ENCODE results near the gene ARL6.
"Not testable (repeated sequence)": the region's sequence is repeated elsewhere in the genome, so short reads cannot be mapped to it uniquely, and the experiment has no call there.

Gene ARL6

GRCh38 chr3:97821287-97821773 lies 56.8 kb downstream of the ARL6 start:
- in situ Hi-C loops (cut with MboI; ENCODE audit: low sequenced_read_pairs), result no loop called here

- in situ Hi-C loops (cut with MboI; ENCODE audit: low sequenced_read_pairs), result no loop called here
These were observed 57.3 kb downstream of the ARL6 start, which contains the start of gene CRYBG3 for GRCh38 chr3:97821774-97822358. TSS of gene CRYBG3 (plus strand) at chr3:97822011. CDS start at chr3:97822207, 196 bp downstream.

- in situ Hi-C loops (cut with MboI; ENCODE audit: low sequenced_read_pairs), result no loop called here
These were observed 57.8 kb downstream of the ARL6 start for GRCh38 chr3:97822359-97822775.

DNA sequence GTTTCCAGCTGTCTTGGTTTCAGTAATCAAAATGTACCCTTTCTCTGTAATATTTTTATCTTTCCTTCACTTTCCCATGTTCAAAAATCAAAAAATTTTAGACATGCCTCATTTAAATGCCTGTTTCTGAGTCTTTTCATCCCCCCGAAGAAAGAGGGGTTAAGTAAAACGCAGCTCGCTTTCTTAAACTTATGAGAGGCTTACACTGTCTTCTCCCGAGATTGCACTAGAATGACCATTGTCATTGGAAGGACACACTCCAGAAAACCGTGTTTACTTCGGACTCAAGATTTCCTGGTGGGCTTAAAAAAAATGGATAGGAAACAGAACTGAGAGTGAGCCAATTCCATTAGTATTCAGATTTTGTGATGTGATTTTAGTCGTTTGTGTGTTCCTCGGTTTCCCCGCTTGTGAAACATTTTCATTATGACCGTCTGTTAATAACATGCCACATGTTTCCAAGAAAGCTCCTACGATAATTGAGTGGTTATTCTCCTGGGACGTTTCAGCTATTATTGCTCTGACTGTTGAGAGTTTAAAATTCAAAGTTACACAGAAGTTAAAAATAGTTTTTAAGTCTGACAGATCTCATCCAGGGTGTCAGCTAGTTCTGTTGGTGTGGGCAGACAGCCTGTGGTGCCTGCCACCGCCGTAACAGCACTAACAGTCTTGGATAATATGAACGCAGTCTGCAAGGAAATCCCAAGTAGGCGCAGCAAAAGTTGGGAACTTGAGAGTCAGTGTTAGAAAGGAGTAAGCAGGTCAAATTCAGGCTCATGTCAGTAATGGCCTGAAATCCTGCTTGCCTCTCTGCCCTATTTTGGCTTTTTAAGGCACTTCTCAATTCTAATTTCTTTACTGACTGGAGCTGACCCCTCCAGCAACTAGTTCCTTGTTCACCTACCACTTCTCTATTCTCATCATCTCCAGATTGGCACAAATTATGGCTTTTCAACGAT lies 58.8 kb downstream of the ARL6 start:
- in situ Hi-C loops (cut with MboI; ENCODE audit: low sequenced_read_pairs), result no loop called here

DNA sequence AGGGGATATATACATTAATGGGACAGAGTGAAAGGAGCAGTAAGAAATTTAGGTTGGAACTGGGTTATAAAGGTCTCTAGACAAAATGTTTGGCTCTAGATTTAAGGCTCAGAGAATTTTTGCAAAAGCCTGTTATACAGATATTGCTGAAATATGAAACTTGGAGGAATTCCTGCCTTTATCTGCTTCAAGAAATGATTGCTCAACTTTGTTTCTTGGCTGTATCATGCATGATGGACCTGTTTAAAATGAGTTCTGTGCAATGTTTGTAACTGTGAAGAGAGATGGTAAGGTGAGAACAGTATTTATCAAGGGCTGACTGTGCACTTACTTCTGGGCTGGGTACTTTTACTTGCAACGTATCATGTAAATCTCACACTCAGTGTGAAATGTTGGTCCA lies 60.5 kb downstream of the ARL6 start:
- in situ Hi-C loops (cut with MboI; ENCODE audit: low sequenced_read_pairs), result no loop called here

DNA sequence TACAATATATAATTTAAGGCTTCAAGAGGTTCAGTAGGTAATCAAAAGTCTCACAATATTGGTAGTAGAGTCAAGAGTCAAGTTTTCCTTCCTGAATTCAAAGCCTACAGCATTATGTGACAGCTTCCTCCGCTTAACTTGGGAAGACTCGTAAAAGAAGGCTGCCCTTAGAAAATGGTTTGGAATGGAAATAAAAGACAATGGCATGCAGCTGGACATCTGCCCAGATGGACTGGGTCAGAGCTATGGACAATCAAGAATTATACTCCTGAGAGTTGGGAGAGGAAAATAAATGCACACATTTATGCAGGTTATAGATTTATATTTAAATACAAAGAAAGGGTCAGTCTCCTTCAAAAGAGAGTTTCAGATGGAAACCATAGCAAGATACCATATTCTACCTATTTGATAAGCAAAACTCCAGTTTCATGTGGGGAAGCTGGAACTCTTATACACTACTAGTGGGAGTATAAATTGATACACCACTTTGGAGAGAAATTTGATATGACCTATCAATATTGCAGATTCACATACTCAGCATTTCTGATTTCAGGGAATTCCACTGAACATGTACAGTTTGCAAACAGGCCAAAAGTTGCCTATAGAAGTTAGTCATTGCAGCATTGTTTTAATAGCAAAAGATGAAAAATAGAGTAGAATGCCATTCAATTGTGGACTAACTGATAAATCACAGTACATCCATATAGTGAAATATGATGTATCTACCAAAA lies 63.3 kb downstream of the ARL6 start:
- in situ Hi-C loops (cut with MboI; ENCODE audit: low sequenced_read_pairs), result no loop called here

DNA sequence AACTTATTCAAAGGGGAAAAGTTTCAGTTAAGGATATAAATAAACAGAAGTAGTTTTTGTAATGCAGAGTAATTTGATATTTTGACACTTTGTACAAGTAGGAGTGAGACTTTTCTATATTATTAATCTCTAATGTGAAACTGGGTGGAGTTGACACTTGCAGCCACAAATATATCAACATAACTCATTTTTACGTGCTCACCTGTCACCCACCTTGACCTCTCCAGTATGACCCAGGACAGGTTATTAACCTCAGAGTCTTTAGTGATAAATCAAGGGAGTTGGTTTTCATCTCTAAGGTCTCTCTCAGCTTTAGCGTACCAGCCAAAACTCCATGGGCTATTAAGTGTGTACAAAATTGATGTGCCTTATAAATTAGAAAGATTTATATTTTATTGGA lies 64.6 kb downstream of the ARL6 start:
- in situ Hi-C loops (cut with MboI; ENCODE audit: low sequenced_read_pairs), result no loop called here

GRCh38 chr3:97830638-97831037 lies 66.1 kb downstream of the ARL6 start:
- in situ Hi-C loops (cut with MboI; ENCODE audit: low sequenced_read_pairs), result no loop called here

- in situ Hi-C loops (cut with MboI; ENCODE audit: low sequenced_read_pairs), result no loop called here
These were observed 66.6 kb downstream of the ARL6 start for GRCh38 chr3:97831140-97831539.

GRCh38 chr3:97833184-97833583 lies 68.6 kb downstream of the ARL6 start:
- in situ Hi-C loops (cut with MboI; ENCODE audit: low sequenced_read_pairs), result not testable (repeated sequence)

DNA sequence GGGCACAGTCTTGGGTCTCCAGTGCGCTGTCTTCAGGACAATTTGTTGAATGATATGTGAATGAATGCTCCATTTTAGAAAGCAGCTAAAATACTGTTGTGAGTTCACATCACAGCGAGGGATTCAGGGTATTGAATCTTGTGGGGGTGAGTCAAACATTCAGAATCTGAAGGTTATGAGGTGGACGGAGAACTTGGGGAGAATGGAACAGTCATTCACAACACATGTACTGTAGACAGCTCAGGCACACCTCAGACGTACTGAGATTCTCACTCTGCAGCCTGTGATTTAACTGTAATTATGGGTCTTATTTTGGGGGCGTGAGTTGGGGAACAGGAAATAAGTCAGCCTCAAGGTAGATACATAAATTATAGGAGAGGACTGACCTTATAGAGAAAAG lies 71.2 kb downstream of the ARL6 start:
- in situ Hi-C loops (cut with MboI; ENCODE audit: low sequenced_read_pairs), result no loop called here

DNA sequence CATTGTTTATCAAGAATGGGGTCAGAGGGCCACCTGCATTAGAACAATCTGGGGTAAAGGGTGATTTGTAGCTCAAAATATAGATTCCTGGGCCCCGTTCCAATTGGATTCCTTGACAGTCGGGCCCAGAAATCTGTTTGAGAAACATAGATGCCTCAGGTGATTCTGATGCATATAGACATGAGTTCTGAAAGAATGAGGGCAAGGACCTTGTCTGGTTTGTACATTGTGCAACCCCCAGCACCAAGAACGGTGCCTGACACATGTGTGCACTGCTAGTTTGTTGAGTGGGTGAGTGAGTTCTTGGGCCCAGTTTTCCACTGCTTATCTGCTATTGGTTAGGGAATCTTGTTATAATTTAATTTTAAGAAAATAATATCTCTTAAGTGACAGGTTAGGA lies 73.8 kb downstream of the ARL6 start:
- in situ Hi-C loops (cut with MboI; ENCODE audit: low sequenced_read_pairs), result no loop called here

DNA sequence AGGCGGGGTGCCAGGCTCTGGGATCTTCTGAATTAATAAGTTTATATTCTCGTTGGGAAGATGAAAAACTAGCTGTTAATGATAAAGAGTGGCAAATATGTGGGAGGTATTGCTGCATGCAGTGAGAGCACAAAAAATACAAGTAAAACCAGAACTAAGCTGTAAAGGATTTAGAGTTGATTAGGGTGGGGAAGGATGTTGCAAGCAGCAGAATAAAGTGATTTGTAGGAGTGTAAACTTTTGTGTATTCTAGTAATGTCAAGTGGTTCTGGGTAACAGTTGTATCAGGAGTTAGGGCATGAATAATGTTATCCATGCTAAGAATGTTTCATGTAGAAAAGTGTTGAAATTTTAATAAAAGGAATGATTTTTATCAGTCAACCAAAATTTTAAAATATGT lies 75.4 kb downstream of the ARL6 start:
- in situ Hi-C loops (cut with MboI; ENCODE audit: low sequenced_read_pairs), result no loop called here

DNA sequence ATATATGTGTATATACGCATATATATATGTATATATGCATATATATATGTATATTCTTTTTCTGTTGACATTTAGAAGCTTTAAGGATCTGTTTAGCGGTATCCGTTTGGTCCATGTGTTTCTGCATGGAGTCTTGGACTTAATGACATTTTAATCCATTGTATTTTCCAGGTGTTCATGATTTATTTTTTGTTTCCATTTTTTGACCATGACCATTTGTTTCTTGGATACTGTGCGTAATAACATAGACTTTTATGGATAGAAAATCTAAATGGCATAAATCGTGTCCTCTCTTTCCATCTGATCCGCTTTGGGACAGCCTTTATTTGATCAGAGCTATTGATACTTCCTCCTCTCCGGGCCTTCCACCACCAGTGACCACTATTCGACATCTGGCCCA lies 76.7 kb downstream of the ARL6 start:
- in situ Hi-C loops (cut with MboI; ENCODE audit: low sequenced_read_pairs), result no loop called here

DNA sequence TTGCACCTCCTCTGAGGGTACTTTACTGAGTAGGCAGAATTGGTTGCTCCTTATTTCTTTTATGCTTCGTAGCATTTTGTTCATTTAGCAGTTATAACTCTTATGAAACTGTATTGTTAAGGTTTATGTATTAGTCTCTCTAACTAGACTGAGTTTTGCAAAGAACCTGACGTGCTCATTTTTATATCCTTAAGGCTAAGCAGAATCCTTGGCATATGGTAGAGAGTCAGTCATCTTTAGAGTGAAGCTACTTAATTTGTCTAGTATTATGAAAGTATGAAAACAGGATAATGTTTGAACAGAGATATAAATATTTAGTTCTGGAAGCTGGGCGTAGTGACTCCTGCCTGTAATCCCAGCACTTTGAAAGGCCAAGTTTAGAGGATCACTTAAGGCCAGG lies 77.4 kb downstream of the ARL6 start:
- in situ Hi-C loops (cut with MboI; ENCODE audit: low sequenced_read_pairs), result no loop called here

- in situ Hi-C loops (cut with MboI; ENCODE audit: low sequenced_read_pairs), result no loop called here
These were observed 84.2 kb downstream of the ARL6 start for GRCh38 chr3:97848779-97849178.

Data from HL-60/S4 (cell line).